HepG2 (cell line): Measurements from ENCODE around the gene FUOM. TPM values are rescaled to one million over a fixed set of nuclear protein-coding genes. Genes with fewer than 3 reads are reported as not detected.
A peak's percentile ranks its signal among the peaks of the same experiment; 100 is the strongest.

Source experiments
- ARNT ChIP-seq: fragments of 450-650 bp; IDR thresholded peaks from 2 replicates; pipeline ENCODE4 v1.6.1; 2017
- BCL6 ChIP-seq: IDR thresholded peaks from 2 replicates; pipeline ENCODE4 v1.6.1; 2016; ENCODE audit warnings: missing genetic modification reagents, missing compliant biosample characterization
- CEBPB ChIP-seq: IDR thresholded peaks from 2 replicates; pipeline ENCODE4 v1.6.1; 2011; ENCODE audit warnings: low read depth, low read length, improper control_type of control experiment, borderline replicate concordance
- GABPA ChIP-seq, 2 experiments: IDR thresholded peaks; 2 replicates each; pipeline ENCODE4 v1.6.1; 2011 to 2016; ENCODE audit warnings: low read depth in 2 of 2, low read length in 1 of 2, missing biosample characterization in 1 of 2, missing genetic modification characterization in 1 of 2
- KDM5A ChIP-seq: fragments of 200-600 bp; sonication (generic); IDR thresholded peaks from 2 replicates; pipeline ENCODE4 v1.7.0; 2018; ENCODE audit warnings: antibody characterized with exemption, mild to moderate bottlenecking, low read length, borderline replicate concordance
- MBNL3 ChIP-seq: fragments of 250-450 bp; sonication (Bioruptor Pico); conservative IDR thresholded peaks from 2 replicates; pipeline ENCODE4 v1.8.0; 2022; ENCODE audit warnings: mild to moderate bottlenecking, inconsistent platforms
- MTF1 ChIP-seq: sonication (generic); formaldehyde crosslinking; IDR thresholded peaks from 2 replicates; pipeline ENCODE4 v1.5.0; 2020; ENCODE audit warnings: missing genetic modification reagents
- NBN ChIP-seq: fragments of 450-650 bp; conservative IDR thresholded peaks from 2 replicates; pipeline ENCODE4 v1.6.1; 2017
- NKX3-1 ChIP-seq: sonication (generic); formaldehyde crosslinking; IDR thresholded peaks from 2 replicates; pipeline ENCODE4 v1.5.0; 2020; ENCODE audit warnings: missing genetic modification reagents
- PPARG ChIP-seq: conservative IDR thresholded peaks from 2 replicates; pipeline ENCODE4 v1.6.1; 2016; ENCODE audit warnings: missing biosample characterization, missing genetic modification reagents
- SP5 ChIP-seq: IDR thresholded peaks from 2 replicates; pipeline ENCODE4 v1.6.1; 2016; ENCODE audit warnings: low read depth, borderline replicate concordance
- SUZ12 ChIP-seq: fragments of 150-350 bp; IDR thresholded peaks from 2 replicates; pipeline ENCODE4 v1.6.1; 2014; ENCODE audit warnings: low read depth, low read length
- TBL1XR1 ChIP-seq: fragments of 150-350 bp; IDR thresholded peaks from 2 replicates; pipeline ENCODE4 v1.6.1; 2014; ENCODE audit warnings: borderline replicate concordance, low read length; ENCODE audit not compliant: partially characterized antibody
- ZBTB38 ChIP-seq: sonication (generic); formaldehyde crosslinking; IDR thresholded peaks from 2 replicates; pipeline ENCODE4 v1.5.1; 2020; ENCODE audit warnings: mild to moderate bottlenecking, missing genetic modification reagents
- ZFP82 ChIP-seq: sonication (generic); formaldehyde crosslinking; IDR thresholded peaks from 2 replicates; pipeline ENCODE4 v1.5.1; 2020; ENCODE audit warnings: mild to moderate bottlenecking, missing genetic modification reagents, borderline replicate concordance
- ZNF501 ChIP-seq: sonication (generic); formaldehyde crosslinking; IDR thresholded peaks from 2 replicates; pipeline ENCODE4 v1.5.1; 2020; ENCODE audit warnings: mild to moderate bottlenecking, moderate library complexity, missing genetic modification reagents
- ZNF737 ChIP-seq: sonication (generic); formaldehyde crosslinking; IDR thresholded peaks from 2 replicates; pipeline ENCODE4 v1.5.0; 2020; ENCODE audit warnings: missing genetic modification reagents, mild to moderate bottlenecking, borderline replicate concordance
- polyA plus RNA-seq, 8 experiments: library from polyadenylated mRNA; depleted of rRNA in 3 of 8; stranded (reverse) in 7 of 8; unstranded in 1 of 8; fragments of >200 nt; fragmentation: Illumina TruSeq in 4 of 8; extraction: Trizol in 4 of 8; gene quantifications; 2 replicates each; pipeline versions ENCODE4 v1.2.1 to v1.2.3, GENCODE V29; 2011 to 2016; ENCODE audit warnings: low read depth in 4 of 8, missing spikeins in 1 of 8, mixed read lengths in 1 of 8; ENCODE audit not compliant: insufficient read depth in 1 of 8
- total RNA-seq, 5 experiments: library from RNA; depleted of rRNA; stranded (reverse); fragments of >200 nt; fragmentation: Illumina TruSeq; extraction: Trizol; gene quantifications; 2 replicates each; pipeline ENCODE4 v1.2.3, GENCODE V29; 2016; ENCODE audit warnings: low read depth in 1 of 5
- TF ChIP-seq, protein P1 (sequence below): sonication (generic); formaldehyde crosslinking; IDR thresholded peaks from 2 replicates; pipeline ENCODE4 v1.8.0; 2022; ENCODE audit warnings: mild to moderate bottlenecking, missing genetic modification reagents, moderate library complexity
- TF ChIP-seq, protein P2 (sequence below): IDR thresholded peaks from 2 replicates; pipeline ENCODE4 v1.6.1; 2012; ENCODE audit warnings: low read length, improper control_type of control experiment
- TF ChIP-seq, protein P3 (sequence below): sonication (generic); formaldehyde crosslinking; IDR thresholded peaks from 2 replicates; pipeline ENCODE4 v1.4.0; 2020; ENCODE audit warnings: mild to moderate bottlenecking, missing genetic modification reagents
- TF ChIP-seq, protein P4 (sequence below): sonication (generic); formaldehyde crosslinking; IDR thresholded peaks from 2 replicates; pipeline ENCODE4 v1.4.0; 2020; ENCODE audit warnings: mild to moderate bottlenecking, missing genetic modification reagents

Gene FUOM
- total and polyA plus RNA-seq, 2 of the 13 experiments (the other 11 are each of a cell fraction or from before 2014, with no cell fraction given): 27.5 to 60.4 TPM

DNA sequence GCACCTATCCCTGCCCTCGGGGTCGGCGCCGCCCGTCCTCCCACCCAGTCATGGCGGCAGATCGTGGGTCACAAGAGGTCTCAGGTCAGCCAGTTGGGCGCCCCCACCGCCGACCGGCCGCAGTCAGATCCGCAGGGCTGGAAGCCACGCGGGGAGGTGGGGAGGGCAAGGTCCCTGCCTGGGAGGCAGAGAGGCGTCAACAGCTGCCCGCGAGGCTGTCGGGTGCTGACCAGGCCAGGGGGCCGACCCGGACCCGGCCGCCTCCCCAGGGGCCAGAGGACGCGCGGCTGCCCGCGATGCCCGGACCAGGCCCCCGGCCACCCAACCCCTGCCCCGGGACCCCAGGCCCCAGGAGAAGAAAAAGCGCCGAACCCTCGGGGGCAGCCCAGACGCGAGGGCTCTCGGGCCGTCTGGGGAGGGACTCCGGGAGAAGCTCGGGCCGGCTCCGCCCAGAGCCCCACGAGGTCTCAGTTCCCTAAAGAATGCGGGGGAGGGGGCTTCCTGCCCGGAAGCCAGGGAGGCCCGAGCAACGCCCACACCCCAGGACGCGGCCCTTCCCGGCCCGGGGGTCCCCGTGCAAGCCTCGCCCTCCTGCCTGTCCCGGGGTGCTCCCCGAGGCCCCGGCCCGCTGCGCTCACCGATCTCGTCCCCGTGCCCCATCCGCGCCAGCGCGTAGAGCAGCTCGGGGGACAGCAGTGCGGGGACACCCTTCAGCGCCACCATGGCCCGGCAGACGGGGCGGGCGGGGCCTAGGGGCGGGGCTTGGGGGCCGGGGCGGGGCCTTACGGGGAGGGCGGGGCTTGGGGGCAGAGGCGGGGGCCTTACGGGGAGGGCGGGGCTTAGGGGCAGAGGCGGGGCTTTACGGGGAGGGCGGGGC is at the start of gene FUOM (continued):
- TF ChIP-seq SUZ12: no peak
- TF ChIP-seq ZNF501 (CRISPR knock-in tag): peak; percentile 1; the same call in 1 of the 2 replicates
- TF ChIP-seq BCL6 (CRISPR knock-in tag): no peak
- TF ChIP-seq GABPA (IDR thresholded peaks at IDR 0.05; ENCODE audit: low read depth, low read length): no peak
- peak; percentile 61; the same call in 1 of the 2 replicates for TF ChIP-seq GABPA (CRISPR knock-in tag; IDR thresholded peaks at IDR 0.05; ENCODE audit: low read depth)
- no peak for TF ChIP-seq KDM5A
- TF ChIP-seq, protein P1, sequence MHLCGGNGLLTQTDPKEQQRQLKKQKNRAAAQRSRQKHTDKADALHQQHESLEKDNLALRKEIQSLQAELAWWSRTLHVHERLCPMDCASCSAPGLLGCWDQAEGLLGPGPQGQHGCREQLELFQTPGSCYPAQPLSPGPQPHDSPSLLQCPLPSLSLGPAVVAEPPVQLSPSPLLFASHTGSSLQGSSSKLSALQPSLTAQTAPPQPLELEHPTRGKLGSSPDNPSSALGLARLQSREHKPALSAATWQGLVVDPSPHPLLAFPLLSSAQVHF (CRISPR knock-in tag): no peak
- no peak for TF ChIP-seq MBNL3 (CRISPR knock-in tag)
- TF ChIP-seq TBL1XR1: no peak
- peak; percentile 20; the same call in 1 of the 2 replicates for TF ChIP-seq PPARG (CRISPR knock-in tag)
- TF ChIP-seq, protein P2, sequence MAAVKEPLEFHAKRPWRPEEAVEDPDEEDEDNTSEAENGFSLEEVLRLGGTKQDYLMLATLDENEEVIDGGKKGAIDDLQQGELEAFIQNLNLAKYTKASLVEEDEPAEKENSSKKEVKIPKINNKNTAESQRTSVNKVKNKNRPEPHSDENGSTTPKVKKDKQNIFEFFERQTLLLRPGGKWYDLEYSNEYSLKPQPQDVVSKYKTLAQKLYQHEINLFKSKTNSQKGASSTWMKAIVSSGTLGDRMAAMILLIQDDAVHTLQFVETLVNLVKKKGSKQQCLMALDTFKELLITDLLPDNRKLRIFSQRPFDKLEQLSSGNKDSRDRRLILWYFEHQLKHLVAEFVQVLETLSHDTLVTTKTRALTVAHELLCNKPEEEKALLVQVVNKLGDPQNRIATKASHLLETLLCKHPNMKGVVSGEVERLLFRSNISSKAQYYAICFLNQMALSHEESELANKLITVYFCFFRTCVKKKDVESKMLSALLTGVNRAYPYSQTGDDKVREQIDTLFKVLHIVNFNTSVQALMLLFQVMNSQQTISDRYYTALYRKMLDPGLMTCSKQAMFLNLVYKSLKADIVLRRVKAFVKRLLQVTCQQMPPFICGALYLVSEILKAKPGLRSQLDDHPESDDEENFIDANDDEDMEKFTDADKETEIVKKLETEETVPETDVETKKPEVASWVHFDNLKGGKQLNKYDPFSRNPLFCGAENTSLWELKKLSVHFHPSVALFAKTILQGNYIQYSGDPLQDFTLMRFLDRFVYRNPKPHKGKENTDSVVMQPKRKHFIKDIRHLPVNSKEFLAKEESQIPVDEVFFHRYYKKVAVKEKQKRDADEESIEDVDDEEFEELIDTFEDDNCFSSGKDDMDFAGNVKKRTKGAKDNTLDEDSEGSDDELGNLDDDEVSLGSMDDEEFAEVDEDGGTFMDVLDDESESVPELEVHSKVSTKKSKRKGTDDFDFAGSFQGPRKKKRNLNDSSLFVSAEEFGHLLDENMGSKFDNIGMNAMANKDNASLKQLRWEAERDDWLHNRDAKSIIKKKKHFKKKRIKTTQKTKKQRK: no peak
- TF ChIP-seq NKX3-1: no peak
- TF ChIP-seq, protein P3, sequence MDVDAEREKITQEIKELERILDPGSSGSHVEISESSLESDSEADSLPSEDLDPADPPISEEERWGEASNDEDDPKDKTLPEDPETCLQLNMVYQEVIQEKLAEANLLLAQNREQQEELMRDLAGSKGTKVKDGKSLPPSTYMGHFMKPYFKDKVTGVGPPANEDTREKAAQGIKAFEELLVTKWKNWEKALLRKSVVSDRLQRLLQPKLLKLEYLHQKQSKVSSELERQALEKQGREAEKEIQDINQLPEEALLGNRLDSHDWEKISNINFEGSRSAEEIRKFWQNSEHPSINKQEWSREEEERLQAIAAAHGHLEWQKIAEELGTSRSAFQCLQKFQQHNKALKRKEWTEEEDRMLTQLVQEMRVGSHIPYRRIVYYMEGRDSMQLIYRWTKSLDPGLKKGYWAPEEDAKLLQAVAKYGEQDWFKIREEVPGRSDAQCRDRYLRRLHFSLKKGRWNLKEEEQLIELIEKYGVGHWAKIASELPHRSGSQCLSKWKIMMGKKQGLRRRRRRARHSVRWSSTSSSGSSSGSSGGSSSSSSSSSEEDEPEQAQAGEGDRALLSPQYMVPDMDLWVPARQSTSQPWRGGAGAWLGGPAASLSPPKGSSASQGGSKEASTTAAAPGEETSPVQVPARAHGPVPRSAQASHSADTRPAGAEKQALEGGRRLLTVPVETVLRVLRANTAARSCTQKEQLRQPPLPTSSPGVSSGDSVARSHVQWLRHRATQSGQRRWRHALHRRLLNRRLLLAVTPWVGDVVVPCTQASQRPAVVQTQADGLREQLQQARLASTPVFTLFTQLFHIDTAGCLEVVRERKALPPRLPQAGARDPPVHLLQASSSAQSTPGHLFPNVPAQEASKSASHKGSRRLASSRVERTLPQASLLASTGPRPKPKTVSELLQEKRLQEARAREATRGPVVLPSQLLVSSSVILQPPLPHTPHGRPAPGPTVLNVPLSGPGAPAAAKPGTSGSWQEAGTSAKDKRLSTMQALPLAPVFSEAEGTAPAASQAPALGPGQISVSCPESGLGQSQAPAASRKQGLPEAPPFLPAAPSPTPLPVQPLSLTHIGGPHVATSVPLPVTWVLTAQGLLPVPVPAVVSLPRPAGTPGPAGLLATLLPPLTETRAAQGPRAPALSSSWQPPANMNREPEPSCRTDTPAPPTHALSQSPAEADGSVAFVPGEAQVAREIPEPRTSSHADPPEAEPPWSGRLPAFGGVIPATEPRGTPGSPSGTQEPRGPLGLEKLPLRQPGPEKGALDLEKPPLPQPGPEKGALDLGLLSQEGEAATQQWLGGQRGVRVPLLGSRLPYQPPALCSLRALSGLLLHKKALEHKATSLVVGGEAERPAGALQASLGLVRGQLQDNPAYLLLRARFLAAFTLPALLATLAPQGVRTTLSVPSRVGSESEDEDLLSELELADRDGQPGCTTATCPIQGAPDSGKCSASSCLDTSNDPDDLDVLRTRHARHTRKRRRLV: no peak
- TF ChIP-seq NBN: no peak
- TF ChIP-seq ARNT: no peak
- TF ChIP-seq ZFP82 (CRISPR knock-in tag): no peak; the same call in 1 of the 2 replicates
- no peak for TF ChIP-seq CEBPB
- TF ChIP-seq, protein P4, sequence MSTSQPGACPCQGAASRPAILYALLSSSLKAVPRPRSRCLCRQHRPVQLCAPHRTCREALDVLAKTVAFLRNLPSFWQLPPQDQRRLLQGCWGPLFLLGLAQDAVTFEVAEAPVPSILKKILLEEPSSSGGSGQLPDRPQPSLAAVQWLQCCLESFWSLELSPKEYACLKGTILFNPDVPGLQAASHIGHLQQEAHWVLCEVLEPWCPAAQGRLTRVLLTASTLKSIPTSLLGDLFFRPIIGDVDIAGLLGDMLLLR (CRISPR knock-in tag): no peak
- no peak for TF ChIP-seq ZBTB38
- TF ChIP-seq SP5 (CRISPR knock-in tag): no peak
- no peak for TF ChIP-seq ZNF737 (CRISPR knock-in tag)
- TF ChIP-seq MTF1 (CRISPR knock-in tag): no peak
